Esophagus squamous epithelium (tissue), 4 donors: ENCODE measurements around the gene MTG2.

ENCODE experiments used
- POLR2A ChIP-seq, 4 donors: fragments of 450-650 bp; IDR thresholded peaks; one replicate each; pipeline ENCODE4 v1.6.1; 2017; ENCODE audit warnings: antibody characterized with exemption in 4 of 4, mild to moderate bottlenecking in 4 of 4, moderate library complexity in 3 of 4
- TF ChIP-seq, protein P1 (sequence below), 6 experiments: fragments of 450-650 bp in 4 of 6; fragments of 200-600 bp in 2 of 6; sonication (generic) in 2 of 6; IDR thresholded peaks; one replicate each; pipeline ENCODE4 v1.5.1; 2016 to 2019; ENCODE audit warnings: antibody characterized with exemption in 6 of 6, mild to moderate bottlenecking in 4 of 6, moderate library complexity in 4 of 6

DNA sequence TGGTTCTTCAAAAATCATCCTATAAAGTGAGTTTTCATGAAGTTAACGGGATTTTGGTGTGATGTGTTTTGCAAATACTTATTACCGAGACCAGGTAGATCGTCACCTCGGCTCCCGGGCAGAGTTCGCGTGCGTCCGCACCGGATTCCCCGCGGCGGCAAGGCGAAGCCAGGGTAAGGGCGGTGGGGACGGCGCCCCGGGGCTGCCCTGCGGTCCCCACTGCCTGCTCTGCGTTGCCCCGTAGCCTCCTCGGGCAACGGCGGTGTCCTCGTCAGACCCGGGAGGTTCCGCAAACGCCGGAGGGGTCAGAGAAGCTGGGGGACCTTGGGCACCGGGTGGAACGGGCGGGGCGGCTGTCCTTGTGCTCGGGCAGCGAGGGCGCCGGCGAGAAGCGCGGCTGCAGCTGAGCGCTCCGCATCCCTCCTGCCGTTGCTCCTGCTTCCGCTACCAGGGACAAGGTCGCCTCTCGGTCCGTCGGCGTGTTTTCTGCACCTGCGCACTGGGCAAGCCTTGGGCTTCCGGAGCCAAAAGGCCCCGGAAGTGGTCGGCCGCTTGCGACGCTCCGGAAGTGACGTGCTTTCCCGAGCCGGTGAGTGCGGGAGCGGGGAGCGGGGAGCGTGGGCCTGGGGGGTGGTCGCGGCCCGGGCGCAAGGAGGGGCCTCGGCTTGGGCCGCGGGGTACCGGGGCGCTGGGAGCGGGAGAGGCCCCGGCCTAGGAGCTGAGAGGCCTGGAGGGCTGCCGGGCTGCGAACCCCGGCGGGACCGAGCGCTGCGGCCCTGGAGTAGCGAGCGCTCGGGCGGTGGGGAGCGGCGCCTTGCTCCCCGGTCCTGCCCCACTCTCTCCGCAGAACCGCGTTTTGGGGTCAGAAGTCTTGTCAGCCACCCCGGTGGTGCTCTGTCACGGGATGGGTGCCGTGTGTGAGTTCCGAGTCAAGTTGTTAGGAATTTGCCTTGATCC lies at the start of gene MTG2:
- TF ChIP-seq, protein P1, sequence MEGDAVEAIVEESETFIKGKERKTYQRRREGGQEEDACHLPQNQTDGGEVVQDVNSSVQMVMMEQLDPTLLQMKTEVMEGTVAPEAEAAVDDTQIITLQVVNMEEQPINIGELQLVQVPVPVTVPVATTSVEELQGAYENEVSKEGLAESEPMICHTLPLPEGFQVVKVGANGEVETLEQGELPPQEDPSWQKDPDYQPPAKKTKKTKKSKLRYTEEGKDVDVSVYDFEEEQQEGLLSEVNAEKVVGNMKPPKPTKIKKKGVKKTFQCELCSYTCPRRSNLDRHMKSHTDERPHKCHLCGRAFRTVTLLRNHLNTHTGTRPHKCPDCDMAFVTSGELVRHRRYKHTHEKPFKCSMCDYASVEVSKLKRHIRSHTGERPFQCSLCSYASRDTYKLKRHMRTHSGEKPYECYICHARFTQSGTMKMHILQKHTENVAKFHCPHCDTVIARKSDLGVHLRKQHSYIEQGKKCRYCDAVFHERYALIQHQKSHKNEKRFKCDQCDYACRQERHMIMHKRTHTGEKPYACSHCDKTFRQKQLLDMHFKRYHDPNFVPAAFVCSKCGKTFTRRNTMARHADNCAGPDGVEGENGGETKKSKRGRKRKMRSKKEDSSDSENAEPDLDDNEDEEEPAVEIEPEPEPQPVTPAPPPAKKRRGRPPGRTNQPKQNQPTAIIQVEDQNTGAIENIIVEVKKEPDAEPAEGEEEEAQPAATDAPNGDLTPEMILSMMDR (IDR thresholded peaks at IDR 0.05) = peak in 4 of 6 experiments; percentile 2 to 30 (median 15)
- peak in 3 of 4 donors; percentile 77 to 93 (median 81) for TF ChIP-seq POLR2A (IDR thresholded peaks at IDR 0.05)
